Activated CD4-positive, alpha-beta T cell treated with anti-CD3 and anti-CD28 coated beads, Interleukin-2, amount 10 ng/mL, durations not matched to agents 24 days and 14 days (primary cell): ENCODE measurements around the gene NDUFAB1. TPM values are rescaled to one million over a fixed set of nuclear protein-coding genes. Genes with fewer than 3 reads are reported as not detected.
"Not testable (repeated sequence)": the region's sequence is repeated elsewhere in the genome, so short reads cannot be mapped to it uniquely, and the experiment has no call there.

Experiments used
- DNase-seq: peaks from one replicate; pipeline ENCODE4 v3.0.0; 2022
- H3K27ac Mint-ChIP-seq: one replicate; pipeline ENCODE4 v1.8.0; 2022; ENCODE audit warnings: mild to moderate bottlenecking, mixed read lengths
- H3K27me3 Mint-ChIP-seq: one replicate; pipeline ENCODE4 v1.8.0; 2022; ENCODE audit warnings: mixed read lengths
- H3K36me3 Mint-ChIP-seq: one replicate; pipeline ENCODE4 v1.8.0; 2022; ENCODE audit warnings: low read depth, mild to moderate bottlenecking, mixed read lengths
- H3K4me1 Mint-ChIP-seq: one replicate; pipeline ENCODE4 v1.8.0; 2021; ENCODE audit warnings: mixed read lengths
- H3K4me3 Mint-ChIP-seq: one replicate; pipeline ENCODE4 v1.8.0; 2022; ENCODE audit warnings: mild to moderate bottlenecking, moderate library complexity, mixed read lengths
- H3K9me3 Mint-ChIP-seq: one replicate; pipeline ENCODE4 v1.8.0; 2021; ENCODE audit warnings: mixed read lengths
- intact Hi-C: fragments of 100-400 bp; cut with micrococcal nuclease; formaldehyde crosslinking; loops from one replicate; pipeline ENCODE4 v1.15.1; 2023
- total RNA-seq: library from RNA; stranded (reverse); gene quantifications from 2 replicates; pipeline ENCODE4 v1.2.3, GENCODE V29; 2022

Gene NDUFAB1
- 161 and 163 TPM in 2 replicates for total RNA-seq

DNA sequence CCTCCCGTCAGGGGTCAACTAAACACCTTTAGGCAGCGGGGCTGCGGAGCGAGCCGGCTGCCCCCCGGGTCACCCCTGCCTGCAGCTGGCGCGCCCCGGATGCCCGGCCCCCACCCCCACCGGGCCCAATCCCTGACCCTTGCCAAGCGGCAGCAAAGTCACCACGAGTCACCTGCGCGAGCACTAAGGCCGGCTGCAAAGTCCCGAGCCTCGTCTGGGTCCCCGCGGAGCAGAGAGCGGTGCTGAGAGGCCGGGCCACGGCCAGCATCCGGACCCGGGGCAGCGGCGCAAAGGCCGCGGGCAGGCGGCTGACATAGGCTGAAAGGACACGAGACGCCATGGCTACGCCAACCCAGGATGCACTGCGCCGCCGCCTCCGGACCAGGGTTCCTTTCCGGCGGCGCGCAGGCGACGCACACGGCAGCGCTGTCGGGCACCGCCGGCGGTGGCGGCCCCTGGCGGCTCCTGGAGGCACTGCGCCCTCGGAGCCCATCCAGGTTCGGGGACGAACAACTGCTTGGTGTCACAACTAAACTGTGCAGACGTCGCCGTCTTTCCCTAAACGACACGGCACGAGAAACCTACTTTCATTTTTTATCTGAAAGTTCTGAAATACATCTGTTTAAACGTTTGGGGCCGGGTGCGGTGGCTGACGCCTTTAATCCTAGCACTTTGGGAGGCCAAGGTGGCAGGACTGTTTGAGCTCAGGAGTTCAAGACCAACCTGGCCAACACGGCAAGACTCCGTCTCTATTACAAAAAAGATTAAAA, at the start of gene NDUFAB1:
TSS of gene NDUFAB1 (minus strand) at position 366 of the 770 bp plus-strand sequence. CDS start at position 340, 26 bp downstream.
- Mint-ChIP-seq H3K27ac (peak within 1 kb of the TSS; percentile 83), H3K4me3 (peak within 1 kb of the TSS; percentile 88), H3K36me3 (peaks cover 25% of the 10 kb centered on the region), H3K9me3 (no peaks in the 10 kb centered on the region), H3K4me1 (peaks cover 14% of the 10 kb centered on the region), H3K27me3 (no peaks in the 10 kb centered on the region)
- intact Hi-C loops, result loop anchor here (1.0 to 5.0 kb wide), 4 partner anchors 39 to 144 kb away; partner anchors contain the start of genes COG7, DCTN5, EARS2 and GGA2
- DNase-seq, result peak; percentile 98

DNA sequence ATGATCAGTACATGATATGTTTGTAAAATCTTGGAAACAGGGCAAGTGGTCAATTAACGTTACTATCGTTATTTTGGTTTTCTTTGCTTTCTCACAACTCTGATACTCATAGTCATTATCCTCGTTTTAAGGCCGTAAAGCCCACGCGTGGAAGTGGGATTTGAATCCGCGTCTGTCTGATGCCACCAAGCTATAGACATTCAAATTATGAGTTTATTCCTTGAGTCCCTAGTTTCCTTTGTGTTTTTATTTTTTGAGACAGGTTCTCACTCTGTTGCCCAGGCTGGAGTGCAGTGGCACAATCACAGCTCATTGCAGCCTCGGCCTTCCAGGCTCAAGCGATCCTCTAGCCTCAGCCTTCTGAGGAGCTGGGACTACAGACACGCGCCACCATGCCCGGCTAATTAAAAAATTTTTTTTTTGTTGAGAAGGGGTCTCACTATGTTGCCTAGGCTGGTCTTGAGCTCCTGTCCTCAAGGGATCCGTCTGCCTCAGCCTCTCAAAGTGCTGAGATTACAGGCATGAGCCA, 46.2 kb upstream of the NDUFAB1 start:
- no peak for DNase-seq
- H3K9me3 Mint-ChIP-seq, result no peaks in the 10 kb centered on the region
- H3K36me3 Mint-ChIP-seq, result peaks cover 47% of the 10 kb centered on the region
- intact Hi-C loops, result no loop called here
- peak overlapping the region; percentile 93 for H3K27ac Mint-ChIP-seq
- peaks cover 36% of the 10 kb centered on the region for H3K4me1 Mint-ChIP-seq
- peak overlapping the region; percentile 97 for H3K4me3 Mint-ChIP-seq
- H3K27me3 Mint-ChIP-seq, result no peaks in the 10 kb centered on the region

DNA sequence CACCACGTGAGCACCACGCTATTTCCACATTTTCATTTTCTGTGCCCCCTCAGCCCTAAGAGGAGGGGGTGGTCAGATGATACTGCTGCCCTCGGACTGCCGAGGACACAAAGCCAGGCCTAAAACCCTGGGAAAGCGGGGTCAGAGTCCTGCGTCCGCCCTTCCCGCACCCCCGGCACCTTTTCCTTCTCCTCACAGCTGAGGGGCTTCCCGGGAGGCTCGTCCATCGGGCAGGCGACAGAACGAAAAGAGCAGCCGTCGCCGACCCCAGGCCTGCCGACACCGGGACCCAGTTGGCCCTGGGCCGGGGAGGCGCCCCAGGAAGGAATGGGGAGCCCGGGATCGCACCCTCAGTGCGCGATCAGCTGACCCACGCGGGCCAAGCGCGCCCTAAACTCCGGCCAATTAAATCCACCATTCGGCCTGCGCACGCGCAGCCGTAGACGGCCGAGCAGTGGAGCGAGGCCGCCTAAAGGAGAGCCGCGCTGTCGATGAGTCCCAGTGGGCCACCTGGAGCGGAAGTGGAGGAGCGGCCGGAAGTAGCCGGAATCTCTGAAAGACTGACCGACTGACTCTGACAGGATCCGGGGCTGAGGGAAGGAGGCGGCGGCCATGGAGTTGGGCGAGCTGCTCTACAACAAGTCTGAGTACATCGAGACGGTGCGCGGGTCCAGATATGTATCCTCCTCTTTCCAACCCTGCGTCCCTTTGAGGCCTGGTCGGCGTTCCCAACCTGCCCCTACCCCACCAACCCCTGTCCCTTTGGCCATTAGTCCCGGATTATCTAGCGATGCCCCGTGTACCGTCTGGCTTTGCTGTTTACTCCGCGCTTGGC, 45.0 kb upstream of the NDUFAB1 start, which contains the start of the genes DCTN5 and PALB2:
TSS of gene DCTN5 (plus strand) at position 536 of the 835 bp plus-strand sequence. CDS start at position 613, 77 bp downstream.
TSS of gene PALB2 (minus strand) at position 380 of the 835 bp plus-strand sequence. CDS start at position 227, 153 bp downstream.
- Mint-ChIP-seq H3K4me3 (peak within 1 kb of the TSS; percentile 97), H3K9me3 (no peaks in the 10 kb centered on the region), H3K4me1 (peaks cover 32% of the 10 kb centered on the region), H3K36me3 (peaks cover 39% of the 10 kb centered on the region), H3K27ac (peak within 1 kb of the TSS; percentile 93), H3K27me3 (no peaks in the 10 kb centered on the region)
- intact Hi-C loops, result loop anchor here (1.0 to 2.0 kb wide), 4 partner anchors 29 to 84 kb away; partner anchors contain the start of genes EARS2, NDUFAB1, PLK1 and UBFD1
- DNase-seq, result peak; percentile 97

DNA sequence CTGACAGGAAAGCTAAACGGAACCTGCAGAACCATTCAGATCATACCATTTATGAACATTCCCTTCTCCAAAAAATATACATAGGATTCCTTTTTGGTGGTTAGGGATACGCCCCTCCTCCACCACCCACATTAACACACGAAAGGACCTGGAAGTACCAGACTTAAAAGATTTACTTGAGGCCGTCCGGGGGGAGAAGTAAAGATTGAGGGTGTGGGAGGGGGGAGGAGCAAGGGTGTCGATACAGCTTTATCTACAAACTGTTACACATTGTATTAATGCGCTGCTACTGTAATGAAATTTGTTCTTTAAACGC, 44.5 kb upstream of the NDUFAB1 start:
- peaks cover 39% of the 10 kb centered on the region for H3K36me3 Mint-ChIP-seq
- no peaks in the 10 kb centered on the region for H3K9me3 Mint-ChIP-seq
- no peak for DNase-seq
- H3K27me3 Mint-ChIP-seq, result no peaks in the 10 kb centered on the region
- H3K4me3 Mint-ChIP-seq, result peak overlapping the region; percentile 97
- intact Hi-C loops, result loop anchor here (2.0 kb wide), 1 partner anchor 38 kb away; the partner anchor contains the start of gene PLK1
- peaks cover 30% of the 10 kb centered on the region for H3K4me1 Mint-ChIP-seq
- peak overlapping the region; percentile 93 for H3K27ac Mint-ChIP-seq

DNA sequence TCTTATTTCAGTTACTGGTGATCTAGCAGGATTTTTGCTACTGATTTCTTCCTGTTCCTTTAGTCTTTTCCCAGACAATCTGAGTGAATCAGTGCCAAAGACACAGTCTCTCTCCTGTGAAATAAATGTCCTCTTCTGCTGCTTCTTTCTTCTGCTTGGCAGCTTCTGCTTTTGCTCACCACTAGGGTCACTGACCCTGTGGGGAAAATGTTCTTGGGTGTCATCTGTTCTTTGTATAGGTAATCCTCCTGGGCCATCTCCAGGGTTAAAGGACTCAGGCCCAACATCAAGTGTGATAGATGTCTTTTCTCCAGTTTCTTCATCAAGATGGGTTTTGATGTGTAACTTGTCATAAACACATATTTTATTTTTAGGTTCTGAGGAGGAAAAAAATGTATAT, 39.8 kb upstream of the NDUFAB1 start:
- Mint-ChIP-seq H3K36me3 (peaks cover 40% of the 10 kb centered on the region), H3K4me1 (peaks cover 29% of the 10 kb centered on the region), H3K9me3 (no peaks in the 10 kb centered on the region)

DNA sequence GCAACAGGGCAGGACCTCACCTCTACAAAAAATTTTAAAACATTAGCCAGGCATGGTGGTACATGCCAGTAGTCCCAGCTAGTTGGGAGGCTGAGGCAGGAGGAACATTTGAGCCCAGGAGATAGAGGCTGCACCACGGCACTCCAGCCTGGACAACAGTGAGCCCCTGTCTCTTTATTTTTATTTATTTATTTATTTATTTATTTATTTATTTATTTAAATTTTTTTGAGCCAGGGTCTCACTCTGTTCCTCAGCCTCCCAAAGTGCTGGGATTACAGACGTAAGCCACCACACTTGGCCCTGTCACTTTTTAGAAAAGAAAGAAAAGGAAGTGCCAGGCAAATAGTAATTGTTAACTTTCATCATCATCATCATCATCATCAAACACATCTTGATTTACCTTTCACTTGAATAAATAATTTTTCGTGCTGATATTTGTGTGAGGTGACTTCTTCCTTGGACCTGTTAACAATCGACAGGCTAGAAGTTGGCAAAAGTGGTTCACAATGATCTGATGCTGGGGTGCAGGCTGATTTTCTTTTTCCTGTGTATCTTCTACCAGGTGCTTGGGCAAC, 38.4 kb upstream of the NDUFAB1 start:
- no peak overlapping the region for H3K27ac Mint-ChIP-seq
- H3K4me1 Mint-ChIP-seq, result peaks cover 25% of the 10 kb centered on the region
- no peak overlapping the region for H3K4me3 Mint-ChIP-seq
- H3K36me3 Mint-ChIP-seq, result peaks cover 47% of the 10 kb centered on the region
- H3K27me3 Mint-ChIP-seq, result no peaks in the 10 kb centered on the region
- DNase-seq, result no peak
- intact Hi-C loops, result no loop called here
- H3K9me3 Mint-ChIP-seq, result no peaks in the 10 kb centered on the region

More for the DNA sequence above, 39.8 kb upstream of the NDUFAB1 start:
- Mint-ChIP-seq H3K4me3 (no peak overlapping the region), H3K27ac (peak overlapping the region; percentile 72), H3K27me3 (no peaks in the 10 kb centered on the region)
- no peak for DNase-seq
- intact Hi-C loops, result no loop called here

DNA sequence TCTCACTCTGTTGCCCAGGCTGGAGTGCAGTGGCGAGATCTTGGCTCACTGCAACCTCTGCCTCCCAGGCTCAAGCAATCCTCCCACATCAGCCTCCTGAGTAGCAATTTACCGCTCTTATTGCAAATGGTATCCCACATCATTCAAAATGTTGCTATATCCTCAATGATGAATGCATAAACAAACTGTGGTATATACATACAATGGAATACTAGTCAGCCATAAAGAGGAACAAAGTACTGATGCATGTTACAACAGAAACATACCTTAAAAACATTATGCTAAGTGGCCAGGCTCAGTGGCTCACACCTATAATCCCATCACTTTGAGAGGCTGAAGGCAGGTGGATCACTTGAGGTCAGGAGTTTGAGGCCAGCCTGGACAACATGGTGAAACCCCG, 35.8 kb upstream of the NDUFAB1 start:
- peaks cover 23% of the 10 kb centered on the region for H3K4me1 Mint-ChIP-seq
- H3K27ac Mint-ChIP-seq, DNase-seq, intact Hi-C loops, H3K4me3 Mint-ChIP-seq, H3K27me3 Mint-ChIP-seq, H3K9me3 Mint-ChIP-seq: not testable (repeated sequence)
- H3K36me3 Mint-ChIP-seq, result peaks cover 52% of the 10 kb centered on the region

DNA sequence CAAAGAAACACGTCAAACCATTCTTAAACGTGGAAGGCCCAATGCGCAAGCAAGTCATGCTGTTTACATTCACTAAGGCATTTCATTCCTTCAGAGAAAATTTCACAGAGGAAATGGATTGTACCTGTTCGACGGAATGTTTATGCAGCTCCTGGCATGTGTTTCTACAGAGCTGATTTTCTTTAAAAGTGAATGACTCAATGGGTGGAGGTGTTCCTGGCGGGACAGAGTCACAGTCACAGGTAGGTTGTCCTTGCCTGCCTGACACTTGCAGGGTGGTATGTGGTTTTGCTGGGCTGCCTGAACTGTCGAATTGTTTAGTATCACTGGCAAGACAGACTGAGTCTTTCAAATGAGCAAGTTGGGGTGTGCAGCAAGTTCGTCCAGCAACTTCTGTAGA, 33.4 kb upstream of the NDUFAB1 start:
- no peak overlapping the region for H3K27ac Mint-ChIP-seq
- H3K36me3 Mint-ChIP-seq, result peaks cover 47% of the 10 kb centered on the region
- intact Hi-C loops, result no loop called here
- H3K9me3 Mint-ChIP-seq, result no peaks in the 10 kb centered on the region
- no peak overlapping the region for H3K4me3 Mint-ChIP-seq
- H3K27me3 Mint-ChIP-seq, result no peaks in the 10 kb centered on the region
- no peak for DNase-seq
- peaks cover 21% of the 10 kb centered on the region for H3K4me1 Mint-ChIP-seq

DNA sequence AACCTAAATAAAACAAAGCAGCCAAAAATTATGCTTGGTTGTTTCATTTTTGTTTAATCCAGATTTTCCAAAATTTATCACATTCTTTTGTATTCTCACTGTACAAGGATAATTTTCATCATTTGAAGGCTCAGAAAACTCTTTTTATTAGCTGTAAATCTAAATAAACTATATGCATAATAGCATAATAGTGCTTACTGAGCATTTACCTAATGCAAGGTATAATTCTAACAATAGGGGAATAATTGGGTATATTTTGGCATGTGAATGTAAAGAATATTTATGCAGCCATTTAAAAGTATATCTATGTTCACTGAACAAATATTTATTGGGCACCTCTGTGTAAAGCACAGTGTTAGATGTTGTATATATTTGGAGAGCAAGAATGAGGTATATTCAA, 28.0 kb upstream of the NDUFAB1 start:
- no peak overlapping the region for H3K4me3 Mint-ChIP-seq
- no peaks in the 10 kb centered on the region for H3K9me3 Mint-ChIP-seq
- no peaks in the 10 kb centered on the region for H3K27me3 Mint-ChIP-seq
- intact Hi-C loops, result no loop called here
- H3K4me1 Mint-ChIP-seq, result no peaks in the 10 kb centered on the region
- DNase-seq, result no peak
- no peak overlapping the region for H3K27ac Mint-ChIP-seq
- H3K36me3 Mint-ChIP-seq, result peaks cover 59% of the 10 kb centered on the region

DNA sequence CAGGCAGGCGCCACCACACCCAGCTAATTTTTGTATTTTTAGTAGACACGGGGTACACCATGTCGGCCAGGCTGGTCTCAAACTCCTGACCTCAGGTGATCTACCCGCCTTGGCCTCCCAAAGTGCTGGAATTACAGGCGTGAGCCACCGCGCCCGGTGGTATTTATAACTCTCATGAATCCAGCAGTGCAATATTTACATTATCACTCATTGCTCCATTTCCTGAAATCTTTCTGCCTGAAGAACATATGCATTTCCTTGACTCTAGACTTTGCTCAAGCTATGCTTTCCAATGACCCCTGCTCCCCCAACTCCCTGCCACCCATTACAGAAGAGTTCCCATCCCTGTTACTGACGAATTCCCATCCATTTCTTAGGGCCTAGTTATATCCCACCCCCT, 19.7 kb upstream of the NDUFAB1 start:
- no peak overlapping the region for H3K4me3 Mint-ChIP-seq
- peaks cover 34% of the 10 kb centered on the region for H3K36me3 Mint-ChIP-seq
- DNase-seq, result no peak
- no peaks in the 10 kb centered on the region for H3K27me3 Mint-ChIP-seq
- intact Hi-C loops, result no loop called here
- no peak overlapping the region for H3K27ac Mint-ChIP-seq
- no peaks in the 10 kb centered on the region for H3K9me3 Mint-ChIP-seq
- no peaks in the 10 kb centered on the region for H3K4me1 Mint-ChIP-seq

DNA sequence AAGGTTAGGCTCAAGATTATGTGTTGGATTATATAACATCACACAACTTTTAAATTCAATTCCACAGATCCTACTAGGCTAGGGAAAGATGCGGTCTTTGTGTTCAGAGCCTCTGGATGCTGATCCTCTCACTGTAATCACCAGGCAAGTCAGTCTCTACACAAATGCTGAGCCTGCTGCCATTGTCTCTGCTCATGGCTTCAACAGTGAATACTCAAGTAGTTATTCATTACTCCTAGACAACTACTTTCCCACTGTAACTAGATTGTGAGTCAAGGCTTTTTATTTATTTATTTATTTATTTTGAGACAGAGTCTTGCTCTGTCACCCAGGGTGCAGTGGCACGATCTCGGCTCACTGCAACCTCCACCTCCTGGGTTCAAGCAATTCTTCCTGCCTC, 15.8 kb upstream of the NDUFAB1 start:
- intact Hi-C loops, result no loop called here
- Mint-ChIP-seq H3K36me3 (peaks cover 23% of the 10 kb centered on the region), H3K27me3 (no peaks in the 10 kb centered on the region), H3K4me1 (no peaks in the 10 kb centered on the region), H3K4me3 (no peak overlapping the region), H3K27ac (no peak overlapping the region), H3K9me3 (no peaks in the 10 kb centered on the region)
- DNase-seq, result no peak

DNA sequence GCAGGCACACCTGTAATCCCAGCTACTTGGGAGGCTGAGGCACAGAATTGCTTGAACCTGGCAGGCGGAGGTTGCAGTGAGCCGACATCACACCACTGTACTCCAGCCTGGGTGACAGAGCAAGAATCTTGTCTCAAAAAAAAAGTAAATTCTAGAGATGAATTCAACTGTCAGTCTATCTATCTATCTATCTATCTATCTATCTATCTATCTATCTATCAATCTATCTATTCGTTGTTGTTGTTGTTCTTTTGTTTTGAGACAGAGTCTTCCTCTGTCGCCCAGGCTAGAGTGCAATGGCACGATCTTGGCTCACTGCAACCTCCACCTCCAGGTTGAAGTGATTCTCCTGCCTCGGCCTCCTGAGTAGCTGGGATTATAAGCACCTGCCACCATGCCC, 14.8 kb upstream of the NDUFAB1 start:
- H3K27ac Mint-ChIP-seq, H3K9me3 Mint-ChIP-seq, H3K27me3 Mint-ChIP-seq, DNase-seq, H3K4me3 Mint-ChIP-seq, intact Hi-C loops, H3K4me1 Mint-ChIP-seq: not testable (repeated sequence)
- H3K36me3 Mint-ChIP-seq, result peaks cover 21% of the 10 kb centered on the region

DNA sequence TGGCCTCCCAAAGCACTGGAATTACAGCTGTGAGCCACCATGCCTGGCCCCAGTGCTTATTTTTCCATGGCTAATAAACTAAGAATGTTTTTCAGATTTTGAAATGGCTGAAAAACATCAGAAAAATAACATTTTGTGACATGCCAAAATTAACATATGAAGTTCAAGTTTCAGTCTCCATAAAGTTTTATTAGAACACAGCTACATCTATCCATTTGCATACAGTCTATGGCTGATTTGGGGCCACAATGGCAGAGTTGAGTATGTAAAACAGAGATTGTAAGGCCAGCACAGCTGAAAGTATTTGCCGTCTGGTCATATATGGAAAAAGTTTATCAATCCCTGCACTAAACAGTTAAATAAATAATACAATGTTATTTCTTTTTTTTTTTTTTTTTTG, 13.8 kb upstream of the NDUFAB1 start:
- no peak overlapping the region for H3K27ac Mint-ChIP-seq
- no peak for DNase-seq
- peaks cover 22% of the 10 kb centered on the region for H3K36me3 Mint-ChIP-seq
- H3K27me3 Mint-ChIP-seq, result no peaks in the 10 kb centered on the region
- H3K4me1 Mint-ChIP-seq, result no peaks in the 10 kb centered on the region
- intact Hi-C loops, result no loop called here
- no peaks in the 10 kb centered on the region for H3K9me3 Mint-ChIP-seq
- H3K4me3 Mint-ChIP-seq, result no peak overlapping the region
